Measurements from ENCODE around the gene SH3RF1. TPM values are rescaled to one million over a fixed set of nuclear protein-coding genes. Genes with fewer than 3 reads are reported as not detected.

SH3RF1 gene
- total RNA-seq, 6 experiments from 2014 or later, result 54.5 to 67.1 (median 57.1) TPM

DNA sequence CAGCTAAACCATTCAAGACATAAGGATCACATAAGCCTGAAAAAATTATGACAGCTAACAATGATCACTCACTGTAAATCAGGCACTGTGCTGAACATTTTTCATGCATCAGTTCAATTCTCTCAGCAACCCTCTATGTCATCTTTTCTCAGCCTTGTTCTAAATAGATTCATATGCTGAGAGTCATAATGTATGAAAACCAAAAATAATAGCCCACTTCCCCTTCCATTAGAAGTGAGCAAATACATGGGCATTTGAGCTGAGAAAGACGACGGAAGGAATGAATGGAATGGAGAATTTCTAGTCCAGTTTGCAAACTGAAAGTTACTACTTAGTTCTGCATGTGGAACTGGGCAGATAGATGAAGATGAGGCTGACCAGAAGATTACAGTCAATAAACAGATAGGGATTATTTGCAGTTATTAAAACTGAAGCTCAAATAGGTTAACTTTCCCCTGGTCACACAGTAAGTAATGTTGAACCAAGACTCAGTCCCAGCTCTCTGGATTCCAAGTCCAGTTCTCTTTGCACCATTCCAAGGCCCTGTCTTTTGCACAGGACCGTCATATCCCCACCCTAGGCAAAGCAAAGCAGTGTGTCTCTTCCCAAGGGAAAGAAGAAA is 1.6 kb upstream of the SH3RF1 start:
- peaks cover 7% of the 10 kb centered on the region for H3K36me3 Mint-ChIP-seq (ENCODE audit: low read depth)
- peak overlapping the region; percentile 85 for H3K27ac Mint-ChIP-seq
- DNase-seq, result peak; percentile 82
- TF ChIP-seq, protein P1, sequence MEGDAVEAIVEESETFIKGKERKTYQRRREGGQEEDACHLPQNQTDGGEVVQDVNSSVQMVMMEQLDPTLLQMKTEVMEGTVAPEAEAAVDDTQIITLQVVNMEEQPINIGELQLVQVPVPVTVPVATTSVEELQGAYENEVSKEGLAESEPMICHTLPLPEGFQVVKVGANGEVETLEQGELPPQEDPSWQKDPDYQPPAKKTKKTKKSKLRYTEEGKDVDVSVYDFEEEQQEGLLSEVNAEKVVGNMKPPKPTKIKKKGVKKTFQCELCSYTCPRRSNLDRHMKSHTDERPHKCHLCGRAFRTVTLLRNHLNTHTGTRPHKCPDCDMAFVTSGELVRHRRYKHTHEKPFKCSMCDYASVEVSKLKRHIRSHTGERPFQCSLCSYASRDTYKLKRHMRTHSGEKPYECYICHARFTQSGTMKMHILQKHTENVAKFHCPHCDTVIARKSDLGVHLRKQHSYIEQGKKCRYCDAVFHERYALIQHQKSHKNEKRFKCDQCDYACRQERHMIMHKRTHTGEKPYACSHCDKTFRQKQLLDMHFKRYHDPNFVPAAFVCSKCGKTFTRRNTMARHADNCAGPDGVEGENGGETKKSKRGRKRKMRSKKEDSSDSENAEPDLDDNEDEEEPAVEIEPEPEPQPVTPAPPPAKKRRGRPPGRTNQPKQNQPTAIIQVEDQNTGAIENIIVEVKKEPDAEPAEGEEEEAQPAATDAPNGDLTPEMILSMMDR (IDR thresholded peaks at IDR 0.05), result no peak
- no peaks in the 10 kb centered on the region for H3K9me3 Mint-ChIP-seq
- H3K27me3 Mint-ChIP-seq (ENCODE audit: insufficient read depth), result no peaks in the 10 kb centered on the region
- peak overlapping the region; percentile 90 for H3K4me3 Mint-ChIP-seq
- H3K4me1 Mint-ChIP-seq (ENCODE audit: low read depth), result peaks cover 38% of the 10 kb centered on the region

DNA sequence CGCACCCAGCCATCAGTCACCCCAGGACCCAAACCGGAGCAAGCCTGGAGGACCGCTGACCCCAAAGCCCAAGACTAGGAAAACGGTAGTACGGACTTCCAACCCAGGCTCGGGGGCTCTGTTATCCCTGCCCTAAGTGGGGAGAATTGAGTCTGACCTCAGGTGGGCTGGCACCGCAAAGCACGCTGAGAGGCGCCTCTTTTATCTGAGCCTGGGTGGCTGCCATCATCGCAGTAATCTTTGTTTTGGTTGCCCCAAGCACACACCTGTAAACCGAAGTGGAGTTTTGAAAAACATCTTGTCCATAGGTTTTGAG is 894 bp upstream of the SH3RF1 start:
- peaks cover 45% of the 10 kb centered on the region for H3K4me1 Mint-ChIP-seq (ENCODE audit: low read depth)
- no peak for DNase-seq
- TF ChIP-seq, protein P1 (IDR thresholded peaks at IDR 0.05), result no peak
- peak overlapping the region; percentile 90 for H3K4me3 Mint-ChIP-seq
- H3K9me3 Mint-ChIP-seq, result no peaks in the 10 kb centered on the region
- H3K27me3 Mint-ChIP-seq (ENCODE audit: insufficient read depth), result 0 out of 2 replicates have a peak, but pooled peaks cover 2% of the 10 kb centered on the region
- H3K27ac Mint-ChIP-seq, result peak overlapping the region; percentile 85
- peaks cover 14% of the 10 kb centered on the region for H3K36me3 Mint-ChIP-seq (ENCODE audit: low read depth)

DNA sequence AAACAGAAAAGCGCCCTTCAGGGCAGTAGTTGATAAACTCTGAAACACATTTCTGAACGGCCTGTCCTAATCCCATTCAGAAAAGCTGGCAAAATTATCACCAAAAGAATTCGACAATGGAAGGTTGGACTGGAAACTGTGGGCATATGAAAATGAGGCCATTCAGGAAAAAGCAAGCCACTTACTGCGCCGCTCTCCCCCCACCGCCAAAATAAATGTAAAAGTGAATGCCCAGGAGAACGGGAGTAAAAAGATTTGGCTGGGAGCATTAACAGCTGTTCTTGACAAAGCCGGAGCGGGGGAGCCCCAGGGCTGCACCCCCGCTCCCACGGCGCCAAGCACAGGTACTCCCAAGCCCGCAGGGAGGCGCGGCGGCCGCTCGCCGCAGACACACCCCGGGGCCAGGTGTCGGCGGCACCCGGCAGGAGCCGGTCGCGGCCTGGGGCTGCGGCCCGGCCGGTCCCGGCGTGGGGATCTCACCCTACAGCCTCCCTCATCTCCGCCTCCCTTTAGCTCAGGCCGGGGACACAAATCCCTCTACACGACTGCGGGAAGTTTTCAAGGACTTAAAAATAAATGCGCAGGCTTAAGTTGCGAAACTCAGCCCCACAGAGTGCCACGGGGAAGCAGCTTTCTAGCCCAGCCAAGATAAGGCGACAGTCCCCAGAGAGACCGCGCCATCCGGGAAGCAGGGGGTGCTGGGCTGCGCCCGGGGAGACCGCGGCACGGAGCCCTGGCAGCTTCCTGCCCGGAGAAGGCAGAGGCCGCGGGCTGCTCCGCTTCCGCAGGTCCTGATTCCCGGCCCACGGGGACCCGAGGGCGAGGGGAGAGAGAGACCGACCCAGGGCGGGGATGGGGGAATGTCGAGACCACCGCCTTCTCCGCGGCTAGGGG is 593 bp downstream of the SH3RF1 start:
- Mint-ChIP-seq H3K27ac (peak overlapping the region; percentile 90), H3K27me3 (ENCODE audit: insufficient read depth) (0 out of 2 replicates have a peak, but pooled peaks cover 6% of the 10 kb centered on the region), H3K36me3 (ENCODE audit: low read depth) (peaks cover 24% of the 10 kb centered on the region), H3K4me3 (peak overlapping the region; percentile 90), H3K9me3 (no peaks in the 10 kb centered on the region), H3K4me1 (ENCODE audit: low read depth) (peaks cover 49% of the 10 kb centered on the region)
- no peak for DNase-seq
- TF ChIP-seq, protein P1 (IDR thresholded peaks at IDR 0.05), result no peak; the same call in 1 of the 2 replicates

DNA sequence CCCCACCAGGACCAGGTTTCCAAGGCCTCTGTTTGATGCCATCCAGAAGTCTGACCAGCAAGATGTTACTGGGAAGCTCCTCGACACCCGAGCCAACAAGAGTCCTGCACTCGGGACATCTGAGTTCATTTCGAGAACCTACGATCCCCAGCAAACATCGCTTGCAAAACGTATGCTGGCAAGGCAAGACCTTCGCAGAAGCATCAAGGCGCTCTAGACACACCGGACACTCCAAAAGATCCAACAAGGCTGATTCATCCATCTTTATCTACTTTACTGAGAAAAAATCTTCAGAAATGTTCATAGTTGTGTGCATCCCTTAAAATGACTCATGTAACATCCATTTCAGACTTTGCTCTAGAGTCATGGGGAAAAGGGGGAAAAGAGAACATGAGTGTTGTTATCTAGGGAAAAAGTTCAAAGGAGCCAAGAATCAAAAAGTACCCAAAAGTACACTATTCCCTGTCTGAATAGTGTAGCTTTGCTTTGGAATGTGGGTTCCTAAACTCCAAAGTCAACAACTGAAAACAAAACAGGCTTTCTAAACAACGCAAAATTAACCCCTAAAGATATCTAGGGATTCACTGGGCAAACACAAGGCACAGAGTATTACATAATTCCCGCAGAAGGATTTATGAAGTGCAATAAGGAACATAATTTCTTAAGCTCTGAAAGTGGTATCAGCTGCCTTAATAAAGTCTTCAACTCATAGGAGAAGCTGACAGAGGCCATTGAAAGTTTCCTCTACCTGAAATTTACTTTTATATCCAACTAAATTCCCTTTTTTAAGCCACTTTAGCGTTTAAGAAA is 1.6 kb downstream of the SH3RF1 start:
- TF ChIP-seq, protein P1 (IDR thresholded peaks at IDR 0.05), result no peak
- Mint-ChIP-seq H3K4me1 (ENCODE audit: low read depth) (peaks cover 50% of the 10 kb centered on the region), H3K27me3 (ENCODE audit: insufficient read depth) (peaks cover 6% of the 10 kb centered on the region; the same call in 1 of the 2 replicates), H3K36me3 (ENCODE audit: low read depth) (peaks cover 34% of the 10 kb centered on the region), H3K27ac (peak overlapping the region; percentile 90), H3K9me3 (peaks cover 3% of the 10 kb centered on the region; the same call in 1 of the 2 replicates), H3K4me3 (peak overlapping the region; percentile 90)
- DNase-seq, result peak; percentile 89

DNA sequence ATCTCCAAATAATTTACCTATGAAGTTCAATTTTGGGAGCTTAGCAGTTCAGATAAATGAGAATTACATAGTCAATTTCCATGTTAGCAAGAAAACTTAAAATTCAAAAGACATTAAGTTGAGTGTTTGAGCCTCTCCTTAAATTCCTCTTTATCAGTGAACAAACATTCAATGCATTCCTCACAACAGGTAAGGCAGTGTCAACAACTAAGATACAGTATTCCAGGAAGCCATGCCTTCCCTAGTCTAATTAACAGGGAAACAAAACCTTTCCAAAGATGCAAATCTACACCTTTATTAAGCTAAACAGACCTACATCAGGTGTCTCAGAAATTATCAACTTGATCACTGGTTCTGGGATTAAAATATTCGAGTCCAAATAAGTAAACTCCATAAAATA is 3.7 kb downstream of the SH3RF1 start:
- Mint-ChIP-seq H3K9me3 (peaks cover 3% of the 10 kb centered on the region; the same call in 1 of the 2 replicates), H3K27ac (peak overlapping the region; percentile 15; the same call in 1 of the 2 replicates), H3K4me3 (peak overlapping the region; percentile 90), H3K4me1 (ENCODE audit: low read depth) (peaks cover 51% of the 10 kb centered on the region), H3K36me3 (ENCODE audit: low read depth) (peaks cover 49% of the 10 kb centered on the region), H3K27me3 (ENCODE audit: insufficient read depth) (peaks cover 6% of the 10 kb centered on the region; the same call in 1 of the 2 replicates)
- TF ChIP-seq, protein P1 (IDR thresholded peaks at IDR 0.05), result no peak
- no peak for DNase-seq

All from HFFc6 (cell line).